Tibial nerve (tissue), 4 donors: ENCODE results near the gene LGI1. TPM values are rescaled to one million over a fixed set of nuclear protein-coding genes. Genes with fewer than 3 reads are reported as not detected.

ENCODE experiments used
- DNase-seq, 2 donors: peaks; one replicate each; pipeline ENCODE4 v3.0.0-alpha.2; 2019; ENCODE audit warnings: low spot score in 2 of 2
- H3K27ac ChIP-seq, 4 donors: fragments of 200-600 bp; sonication (generic) in 3 of 4; one replicate each; pipeline ENCODE4 v1.5.1; 2017 to 2019; ENCODE audit warnings: mild to moderate bottlenecking in 1 of 4
- H3K27me3 ChIP-seq, 2 donors: fragments of 200-600 bp; sonication (generic) in 1 of 2; one replicate each; pipeline versions ENCODE4 v1.5.1 to v1.6.0; 2017 to 2019
- H3K36me3 ChIP-seq, 3 donors: fragments of 200-600 bp; sonication (generic); one replicate each; pipeline ENCODE4 v1.5.1; 2018 to 2019
- H3K4me1 ChIP-seq, 4 donors: fragments of 200-600 bp; sonication (generic) in 3 of 4; one replicate each; pipeline ENCODE4 v1.5.1; 2017 to 2019
- H3K4me3 ChIP-seq, 4 donors: fragments of 200-600 bp; sonication (generic) in 3 of 4; one replicate each; pipeline ENCODE4 v1.5.1; 2017 to 2019; ENCODE audit warnings: mild to moderate bottlenecking in 1 of 4, moderate library complexity in 1 of 4
- H3K9me3 ChIP-seq, 4 donors: fragments of 200-600 bp; sonication (generic) in 3 of 4; one replicate each; pipeline ENCODE4 v1.5.1; 2017 to 2019
- EP300 ChIP-seq, 2 donors: sonication (generic); formaldehyde crosslinking; IDR thresholded peaks; one replicate each; pipeline ENCODE4 v1.6.1; 2017; ENCODE audit warnings: antibody characterized with exemption in 2 of 2, mild to moderate bottlenecking in 1 of 2
- POLR2A ChIP-seq, 2 donors: fragments of 450-650 bp; IDR thresholded peaks; one replicate each; pipeline ENCODE4 v1.6.1; 2017; ENCODE audit warnings: antibody characterized with exemption in 2 of 2, mild to moderate bottlenecking in 2 of 2, moderate library complexity in 2 of 2
- WGBS, 2 donors: methylation state at CpG; one replicate each; pipeline ENCODE4 v1.1.5; 2018; 5-methylcytosine and 5-hydroxymethylcytosine counted together
- total RNA-seq, 4 donors: library from RNA; depleted of rRNA; stranded (reverse); fragments of >200 nt; gene quantifications; one replicate each; pipeline ENCODE4 v1.1.0, GENCODE V29; 2016
- TF ChIP-seq, protein P1 (sequence below), 5 experiments: fragments of 200-600 bp in 3 of 5; fragments of 450-650 bp in 2 of 5; sonication (generic) in 3 of 5; IDR thresholded peaks; one replicate each; pipeline ENCODE4 v1.5.1; 2016 to 2019; ENCODE audit warnings: antibody characterized with exemption in 5 of 5, mild to moderate bottlenecking in 3 of 5, moderate library complexity in 2 of 5

Gene LGI1
- total RNA-seq, 4 donors from 2014 or later, result 8.4 to 21.0 (median 14.1) TPM

DNA sequence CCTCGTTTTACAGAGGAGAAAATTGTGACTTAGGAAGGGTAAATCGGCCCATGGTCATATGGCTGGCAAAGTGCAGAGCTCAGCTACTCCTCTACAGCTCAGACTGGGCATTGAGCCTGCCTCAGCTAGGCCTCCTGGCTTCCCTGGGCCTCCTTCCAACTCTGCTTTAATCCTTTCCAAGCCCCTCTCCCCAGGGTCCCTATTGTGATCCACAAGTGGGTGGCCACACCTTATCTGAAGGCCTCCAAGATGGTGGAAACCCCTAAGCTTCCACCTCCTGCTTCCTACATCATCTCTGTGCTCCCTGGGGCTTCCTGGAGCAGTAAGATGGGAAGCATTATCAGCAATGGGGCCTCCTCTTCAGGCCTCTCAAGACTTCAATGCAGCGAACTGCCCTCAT lies 3.0 kb upstream of the LGI1 start:
- TF ChIP-seq POLR2A (IDR thresholded peaks at IDR 0.05), result no peak
- TF ChIP-seq, protein P1, sequence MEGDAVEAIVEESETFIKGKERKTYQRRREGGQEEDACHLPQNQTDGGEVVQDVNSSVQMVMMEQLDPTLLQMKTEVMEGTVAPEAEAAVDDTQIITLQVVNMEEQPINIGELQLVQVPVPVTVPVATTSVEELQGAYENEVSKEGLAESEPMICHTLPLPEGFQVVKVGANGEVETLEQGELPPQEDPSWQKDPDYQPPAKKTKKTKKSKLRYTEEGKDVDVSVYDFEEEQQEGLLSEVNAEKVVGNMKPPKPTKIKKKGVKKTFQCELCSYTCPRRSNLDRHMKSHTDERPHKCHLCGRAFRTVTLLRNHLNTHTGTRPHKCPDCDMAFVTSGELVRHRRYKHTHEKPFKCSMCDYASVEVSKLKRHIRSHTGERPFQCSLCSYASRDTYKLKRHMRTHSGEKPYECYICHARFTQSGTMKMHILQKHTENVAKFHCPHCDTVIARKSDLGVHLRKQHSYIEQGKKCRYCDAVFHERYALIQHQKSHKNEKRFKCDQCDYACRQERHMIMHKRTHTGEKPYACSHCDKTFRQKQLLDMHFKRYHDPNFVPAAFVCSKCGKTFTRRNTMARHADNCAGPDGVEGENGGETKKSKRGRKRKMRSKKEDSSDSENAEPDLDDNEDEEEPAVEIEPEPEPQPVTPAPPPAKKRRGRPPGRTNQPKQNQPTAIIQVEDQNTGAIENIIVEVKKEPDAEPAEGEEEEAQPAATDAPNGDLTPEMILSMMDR (IDR thresholded peaks at IDR 0.05), result no peak
- TF ChIP-seq EP300 (IDR thresholded peaks at IDR 0.05), result no peak
- peak overlapping the region; percentile 24 to 82 (median 64) for H3K27ac ChIP-seq
- WGBS, 2 donors, result 45 to 52% methylated on average over 3 of the region's 3 CpGs
- no peaks in the 10 kb centered on the region for H3K27me3 ChIP-seq
- peaks cover 0 to 62% (median 5%) of the 10 kb centered on the region in 4 donors for H3K4me1 ChIP-seq
- no peaks in the 10 kb centered on the region for H3K36me3 ChIP-seq
- no peak for DNase-seq
- H3K9me3 ChIP-seq, result no peaks in the 10 kb centered on the region
- no peak overlapping the region for H3K4me3 ChIP-seq

DNA sequence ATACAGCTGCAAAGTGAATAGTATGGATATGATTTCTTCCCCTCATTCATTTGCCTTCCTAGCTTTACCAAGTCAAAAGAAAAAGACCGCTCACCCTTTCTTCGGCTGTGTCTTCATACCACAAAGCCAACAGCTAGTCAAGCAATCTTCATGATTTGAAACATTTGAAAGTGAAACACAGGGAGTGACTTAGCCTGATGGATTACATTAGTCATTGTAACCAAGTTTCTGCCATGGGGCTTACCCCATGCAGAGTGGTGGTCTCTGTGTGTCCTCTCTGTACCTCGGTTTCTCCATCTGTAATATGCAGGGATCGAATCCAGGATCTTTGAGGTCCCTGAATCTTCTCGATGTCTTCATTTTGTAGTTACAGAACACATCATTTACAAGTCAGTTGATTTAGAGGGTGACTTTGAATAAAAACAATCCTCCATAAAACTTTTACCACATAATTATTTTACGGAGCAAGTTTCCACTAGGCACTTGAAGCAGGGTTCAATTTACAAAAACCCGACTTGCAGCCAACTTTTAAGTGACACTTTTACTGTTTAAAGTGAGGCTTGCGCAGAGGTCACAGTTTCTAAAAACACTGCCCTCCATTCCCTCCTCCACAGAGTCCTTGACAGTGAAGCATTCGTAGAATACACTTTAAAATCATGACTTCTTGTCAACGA lies 2.2 kb upstream of the LGI1 start:
- TF ChIP-seq POLR2A (IDR thresholded peaks at IDR 0.05) (no peak), EP300 (IDR thresholded peaks at IDR 0.05) (no peak)
- TF ChIP-seq, protein P1 (IDR thresholded peaks at IDR 0.05), result no peak
- WGBS, 2 donors, result 46 to 48% methylated on average over 10 of the region's 10 CpGs
- peaks cover 0 to 63% (median 5%) of the 10 kb centered on the region in 4 donors for H3K4me1 ChIP-seq

DNA sequence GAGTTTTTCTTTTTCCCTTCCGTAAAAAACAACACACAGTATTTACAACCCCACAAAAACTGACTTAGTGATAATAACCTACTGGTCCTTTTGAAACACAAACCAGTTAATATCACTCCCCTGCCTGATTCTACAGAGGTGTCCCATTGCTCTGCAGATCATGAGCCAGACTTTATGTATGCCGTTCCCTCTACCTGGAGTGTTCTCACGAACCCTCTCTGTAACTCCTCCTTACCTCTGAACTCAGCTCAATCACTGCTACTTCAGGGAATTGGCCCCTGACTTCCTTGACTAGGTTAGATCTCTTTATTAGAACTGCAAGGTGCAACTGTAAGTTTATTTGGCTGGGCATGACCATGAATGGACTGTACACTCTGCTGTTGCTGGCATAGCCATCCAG lies 1.6 kb upstream of the LGI1 start:
- peak overlapping the region; percentile 24 to 82 (median 60) for H3K27ac ChIP-seq
- H3K27me3 ChIP-seq, result no peaks in the 10 kb centered on the region
- DNase-seq, result no peak
- no peak overlapping the region for H3K4me3 ChIP-seq
- 40 to 44% methylated on average over 3 of the region's 3 CpGs for WGBS, 2 donors
- peaks cover 0 to 60% (median 5%) of the 10 kb centered on the region in 4 donors for H3K4me1 ChIP-seq
- no peaks in the 10 kb centered on the region for H3K9me3 ChIP-seq
- TF ChIP-seq EP300 (IDR thresholded peaks at IDR 0.05), result no peak
- TF ChIP-seq POLR2A (IDR thresholded peaks at IDR 0.05), result no peak
- TF ChIP-seq, protein P1 (IDR thresholded peaks at IDR 0.05), result no peak
- no peaks in the 10 kb centered on the region for H3K36me3 ChIP-seq

More for the DNA sequence above, 2.2 kb upstream of the LGI1 start:
- Histone ChIP-seq H3K9me3 (no peaks in the 10 kb centered on the region), H3K27ac (peak overlapping the region; percentile 24 to 82 (median 64)), H3K4me3 (no peak overlapping the region), H3K27me3 (no peaks in the 10 kb centered on the region), H3K36me3 (no peaks in the 10 kb centered on the region)
- DNase-seq, result no peak

DNA sequence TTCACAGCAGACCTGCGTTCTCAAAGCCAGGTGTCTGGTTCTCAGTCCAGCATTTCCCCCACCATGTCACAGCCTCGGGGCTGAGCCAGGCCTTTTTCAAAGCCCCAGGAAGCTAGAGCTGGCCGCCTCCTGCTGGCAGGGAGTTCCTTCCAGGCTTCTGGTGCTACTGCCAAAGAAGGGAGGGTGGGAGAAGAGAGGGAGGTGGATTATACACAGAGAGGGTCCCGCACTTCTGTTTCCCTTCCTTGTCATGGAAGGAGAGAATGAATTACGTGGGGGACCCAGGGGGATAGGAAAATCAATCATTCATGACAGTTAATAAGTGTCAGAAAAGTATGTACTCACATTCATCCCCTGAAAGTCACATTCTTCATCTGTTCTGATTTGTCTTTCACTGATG lies 600 bp upstream of the LGI1 start:
- peaks cover 0 to 50% (median 5%) of the 10 kb centered on the region in 4 donors for H3K4me1 ChIP-seq
- no peak for DNase-seq
- TF ChIP-seq, protein P1 (IDR thresholded peaks at IDR 0.05), result peak in 3 of 5 experiments; percentile 15 to 26 (median 17)
- TF ChIP-seq EP300 (IDR thresholded peaks at IDR 0.05), result no peak

DNA sequence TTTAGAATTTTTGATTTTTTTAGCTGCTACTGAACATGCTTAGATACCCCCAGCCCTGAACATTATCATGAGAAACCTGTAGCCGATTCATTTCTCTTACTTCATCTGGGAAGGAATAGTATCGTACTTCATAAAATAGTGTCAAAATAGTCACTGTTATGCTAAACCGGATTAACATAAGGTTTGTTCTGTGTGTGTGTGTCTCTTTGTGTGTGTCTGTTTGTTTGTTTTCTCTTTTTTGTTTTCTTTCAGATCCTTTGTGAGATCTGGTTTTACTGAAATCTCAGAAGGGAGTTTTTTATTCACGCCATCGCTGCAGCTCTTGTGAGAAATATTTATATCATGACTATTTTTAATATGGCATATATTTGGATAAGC lies 761 bp downstream of the LGI1 start:
- H3K36me3 ChIP-seq, result no peaks in the 10 kb centered on the region
- H3K4me3 ChIP-seq, result peak overlapping the region; percentile 20 to 46 (median 28)
- DNase-seq, result no peak
- TF ChIP-seq, protein P1 (IDR thresholded peaks at IDR 0.05), result no peak
- TF ChIP-seq POLR2A (IDR thresholded peaks at IDR 0.05) (no peak), EP300 (IDR thresholded peaks at IDR 0.05) (no peak)
- WGBS, 2 donors, result 19% methylated on average over 5 of the region's 5 CpGs
- peaks cover 0 to 36% (median 2%) of the 10 kb centered on the region in 4 donors for H3K4me1 ChIP-seq
- no peaks in the 10 kb centered on the region for H3K9me3 ChIP-seq
- H3K27me3 ChIP-seq, result no peaks in the 10 kb centered on the region
- peak overlapping the region in 3 of 4 donors; percentile 41 to 82 (median 79) for H3K27ac ChIP-seq

More for the DNA sequence above, 600 bp upstream of the LGI1 start:
- H3K36me3 ChIP-seq, result no peaks in the 10 kb centered on the region
- H3K4me3 ChIP-seq, result peak overlapping the region in 3 of 4 donors; percentile 23 to 46 (median 32)
- H3K27me3 ChIP-seq, result no peaks in the 10 kb centered on the region
- H3K27ac ChIP-seq, result peak overlapping the region; percentile 37 to 82 (median 60)
- H3K9me3 ChIP-seq, result no peaks in the 10 kb centered on the region
- WGBS, 2 donors, result 22 to 27% methylated on average over 5 of the region's 5 CpGs
